Body of pancreas (tissue), 4 donors: ENCODE measurements around the gene ATP8B4.

Experiments used
- POLR2A ChIP-seq, 3 donors: fragments of 450-650 bp; IDR thresholded peaks; one replicate each; pipeline ENCODE4 v1.6.1; 2016; ENCODE audit warnings: antibody characterized with exemption in 3 of 3, mild to moderate bottlenecking in 2 of 3
- TF ChIP-seq, protein P1 (sequence below), 7 experiments: fragments of 450-650 bp in 4 of 7; fragments of 200-600 bp in 3 of 7; sonication (generic) in 3 of 7; IDR thresholded peaks; one replicate each; pipeline ENCODE4 v1.5.1; 2016 to 2019; ENCODE audit warnings: antibody characterized with exemption in 7 of 7

DNA sequence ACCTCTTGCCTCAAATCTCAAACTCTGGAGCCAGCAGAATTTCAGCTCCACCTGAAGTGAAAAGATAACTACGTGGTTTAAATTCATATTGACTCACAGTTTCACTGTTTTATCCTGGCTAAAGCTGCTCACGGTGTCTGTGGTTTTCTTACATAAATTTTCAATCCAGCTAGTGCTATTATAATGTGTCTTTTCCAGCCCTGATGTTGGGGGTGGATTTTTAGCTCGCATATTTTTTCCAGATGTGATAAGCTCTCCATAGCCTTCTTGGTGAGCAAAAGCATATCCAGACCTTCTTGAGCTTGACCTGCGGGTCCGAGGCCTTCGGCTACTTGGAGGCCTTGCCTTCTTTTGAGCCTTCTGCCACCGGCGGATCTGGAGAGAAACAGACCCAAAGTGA is 258.9 kb downstream of the ATP8B4 start:
- TF ChIP-seq, protein P1, sequence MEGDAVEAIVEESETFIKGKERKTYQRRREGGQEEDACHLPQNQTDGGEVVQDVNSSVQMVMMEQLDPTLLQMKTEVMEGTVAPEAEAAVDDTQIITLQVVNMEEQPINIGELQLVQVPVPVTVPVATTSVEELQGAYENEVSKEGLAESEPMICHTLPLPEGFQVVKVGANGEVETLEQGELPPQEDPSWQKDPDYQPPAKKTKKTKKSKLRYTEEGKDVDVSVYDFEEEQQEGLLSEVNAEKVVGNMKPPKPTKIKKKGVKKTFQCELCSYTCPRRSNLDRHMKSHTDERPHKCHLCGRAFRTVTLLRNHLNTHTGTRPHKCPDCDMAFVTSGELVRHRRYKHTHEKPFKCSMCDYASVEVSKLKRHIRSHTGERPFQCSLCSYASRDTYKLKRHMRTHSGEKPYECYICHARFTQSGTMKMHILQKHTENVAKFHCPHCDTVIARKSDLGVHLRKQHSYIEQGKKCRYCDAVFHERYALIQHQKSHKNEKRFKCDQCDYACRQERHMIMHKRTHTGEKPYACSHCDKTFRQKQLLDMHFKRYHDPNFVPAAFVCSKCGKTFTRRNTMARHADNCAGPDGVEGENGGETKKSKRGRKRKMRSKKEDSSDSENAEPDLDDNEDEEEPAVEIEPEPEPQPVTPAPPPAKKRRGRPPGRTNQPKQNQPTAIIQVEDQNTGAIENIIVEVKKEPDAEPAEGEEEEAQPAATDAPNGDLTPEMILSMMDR (IDR thresholded peaks at IDR 0.05), result no peak
- no peak for TF ChIP-seq POLR2A (IDR thresholded peaks at IDR 0.05)
